Measurements from ENCODE around the gene CDH4.

The CDH4 gene

GRCh38 chr20:61366914-61367313, 114.9 kb downstream of the CDH4 start:
- no peak for DNase-seq

- no peak for DNase-seq
These were observed 117.9 kb downstream of the CDH4 start for GRCh38 chr20:61369731-61370520.

GRCh38 chr20:61370841-61371303, 118.8 kb downstream of the CDH4 start:
- DNase-seq = no peak

GRCh38 chr20:61371501-61372136, 119.6 kb downstream of the CDH4 start:
- no peak for DNase-seq

- no peak for DNase-seq
These were observed 120.3 kb downstream of the CDH4 start for GRCh38 chr20:61372137-61373054.

- no peak for DNase-seq
These were observed 121.0 kb downstream of the CDH4 start for GRCh38 chr20:61373055-61373399.

DNA sequence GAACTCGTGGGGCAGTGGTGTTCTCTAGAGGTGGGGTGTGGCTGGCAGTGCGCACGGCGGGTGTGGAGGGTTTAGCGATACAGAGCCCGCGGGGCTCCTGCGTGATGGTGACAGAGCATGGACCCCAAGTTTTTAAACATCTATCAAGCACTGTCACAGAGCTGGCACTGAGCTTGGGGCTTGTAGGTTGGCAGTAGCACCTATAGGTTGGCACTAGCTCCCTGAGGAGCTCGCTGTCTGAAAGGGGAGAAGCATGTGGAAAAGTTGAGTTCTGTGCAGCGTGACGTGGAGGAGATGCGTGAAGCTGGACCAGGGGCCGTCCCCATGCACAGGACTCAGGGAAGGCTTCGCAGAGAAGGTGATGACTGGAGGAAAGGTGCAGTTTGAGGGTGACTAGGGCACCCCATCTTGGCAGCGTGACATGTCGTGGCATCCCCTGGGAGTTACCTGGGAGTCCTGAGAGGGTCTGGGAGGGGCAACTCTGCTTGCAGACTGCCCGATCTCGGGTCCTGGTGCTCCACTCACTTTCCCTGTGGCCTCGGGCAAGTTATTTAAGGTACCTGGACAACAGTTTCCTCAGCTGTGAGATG, 122.0 kb downstream of the CDH4 start:
- no peak for DNase-seq

DNA sequence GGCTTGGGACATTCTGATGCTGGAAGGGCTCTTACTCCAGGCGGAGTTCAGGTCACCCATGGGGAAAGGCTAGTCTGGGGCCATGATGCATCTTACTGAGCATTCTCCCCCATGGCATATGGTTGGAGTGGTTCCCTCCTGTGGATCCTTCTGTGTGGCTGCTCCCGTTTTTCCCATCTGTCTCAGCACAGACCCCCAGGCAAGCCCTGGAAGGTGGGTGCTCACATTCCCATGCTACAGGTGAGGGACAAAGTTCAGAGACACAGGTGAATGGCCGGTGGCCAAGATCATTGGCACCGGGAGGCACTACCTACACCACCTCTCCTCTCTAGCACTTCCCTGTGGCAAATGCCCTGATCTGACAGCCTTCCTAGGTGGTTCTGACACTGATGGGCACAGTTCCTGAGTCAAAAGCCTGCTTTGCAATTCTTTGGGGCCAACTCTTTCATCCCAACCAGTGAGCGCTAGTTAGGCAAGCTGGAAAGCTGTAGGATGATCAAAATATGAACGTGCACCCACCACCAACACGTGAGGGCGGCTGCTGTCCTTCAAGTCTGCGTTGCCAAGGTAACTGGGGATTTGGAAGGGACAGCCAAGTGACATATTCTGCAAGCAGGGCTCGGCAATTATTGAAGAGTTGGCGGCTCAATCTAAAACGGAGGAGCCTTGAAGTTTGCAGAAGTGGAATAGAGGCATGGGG, 124.6 kb downstream of the CDH4 start:
- DNase-seq = no peak

GRCh38 chr20:61378694-61379355, 126.8 kb downstream of the CDH4 start:
- no peak for DNase-seq

GRCh38 chr20:61379898-61380544, 128.0 kb downstream of the CDH4 start:
- no peak for DNase-seq

- DNase-seq = no peak
These were observed 128.5 kb downstream of the CDH4 start for GRCh38 chr20:61380545-61380915.

- DNase-seq = no peak
These were observed 130.1 kb downstream of the CDH4 start for GRCh38 chr20:61382194-61382593.

DNA sequence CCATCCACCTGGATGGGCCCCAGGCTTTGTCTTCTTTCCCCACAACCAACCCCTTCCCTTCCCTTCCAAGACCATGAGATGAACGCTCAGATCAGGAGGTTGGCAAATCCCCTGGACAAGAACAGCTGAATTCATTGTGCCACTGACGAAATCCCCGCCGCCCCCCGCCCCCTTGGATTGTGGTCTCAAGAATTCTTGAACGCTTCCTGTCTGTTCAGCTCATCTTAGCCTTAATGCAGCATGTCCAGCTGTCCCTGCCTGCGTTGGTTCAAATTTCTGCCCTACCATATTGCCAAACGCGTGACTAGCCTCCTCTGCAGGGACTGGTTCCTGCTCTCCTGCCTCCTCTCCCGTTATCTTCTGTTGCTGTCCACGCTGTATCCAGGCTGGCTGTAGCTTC, 133.2 kb downstream of the CDH4 start:
- no peak for DNase-seq

DNA sequence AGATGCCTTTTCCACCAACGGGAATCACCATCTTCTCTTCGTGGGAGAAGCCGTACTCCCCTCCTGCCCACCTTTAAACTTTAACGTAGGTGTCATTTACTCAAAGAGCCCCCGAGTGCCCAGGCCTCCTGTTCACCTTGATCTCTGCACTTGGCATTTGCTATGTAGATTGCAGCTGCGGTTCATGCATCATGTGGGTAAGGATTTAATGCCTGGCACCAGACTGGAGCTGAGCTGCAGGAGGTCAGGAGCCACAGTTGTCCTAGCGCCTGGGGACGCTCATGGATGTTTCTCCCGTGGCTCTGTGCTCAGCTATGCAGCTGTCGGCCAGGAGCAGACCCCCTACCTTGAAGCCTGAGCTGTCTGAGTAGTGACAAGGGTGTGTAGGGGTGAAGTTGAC, 133.7 kb downstream of the CDH4 start:
- no peak for DNase-seq

DNA sequence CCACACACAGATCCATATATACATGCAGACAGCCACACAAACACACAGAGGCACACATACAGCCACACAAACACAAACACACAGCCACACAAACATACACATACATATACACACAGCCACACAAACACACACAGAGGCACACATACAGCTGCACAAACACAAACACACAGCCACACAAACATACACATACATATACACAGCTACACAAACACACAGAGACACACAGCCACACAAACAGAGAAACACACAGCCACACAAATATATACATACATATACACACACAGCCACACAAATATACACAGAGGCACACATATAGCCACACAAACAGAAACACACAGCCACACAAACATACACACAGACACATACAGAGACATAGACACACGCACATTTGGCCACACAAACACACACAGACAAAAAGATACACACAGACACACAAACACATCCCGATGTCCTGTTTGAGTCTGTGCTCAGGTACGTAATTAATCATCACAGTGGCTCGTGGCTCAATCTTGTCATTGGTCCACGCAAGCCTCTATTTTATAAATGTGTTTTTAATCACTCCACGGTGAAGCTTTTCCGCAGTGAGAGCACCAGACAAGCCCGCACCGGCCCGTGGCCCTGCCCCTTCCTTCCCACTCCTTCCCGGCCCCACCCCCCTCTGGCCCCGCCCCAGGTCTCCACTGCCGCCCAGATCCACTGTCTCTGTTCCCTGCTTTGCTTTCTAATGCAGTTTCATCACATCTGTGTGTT, 135.3 kb downstream of the CDH4 start:
- DNase-seq = no peak

- no peak for DNase-seq
These were observed 135.9 kb downstream of the CDH4 start for GRCh38 chr20:61387954-61388348.

GRCh38 chr20:61389077-61389476, 137.0 kb downstream of the CDH4 start:
- no peak for DNase-seq

DNA sequence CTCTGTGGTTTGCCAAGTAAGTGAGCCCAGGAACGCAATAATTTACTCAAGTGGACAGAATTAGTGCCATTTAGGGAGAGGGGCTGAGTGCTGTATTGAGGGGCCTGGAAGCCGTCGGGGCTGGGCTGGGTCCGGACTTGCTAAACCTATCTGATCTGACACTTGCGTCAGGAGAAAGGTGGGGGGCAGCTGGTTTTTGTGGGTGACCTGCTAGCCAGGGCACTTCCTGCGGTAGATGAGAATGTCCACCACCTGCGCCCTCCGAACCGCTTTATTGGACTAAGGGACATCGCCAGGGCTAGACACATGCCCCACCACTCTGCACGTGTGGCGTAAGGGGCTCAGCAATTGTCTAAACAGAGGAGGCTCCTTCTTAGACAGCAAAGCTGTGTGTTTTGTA, 139.1 kb downstream of the CDH4 start:
- no peak for DNase-seq

GRCh38 chr20:61391812-61392520, 139.9 kb downstream of the CDH4 start:
- DNase-seq = no peak
